ENCODE results near the gene MID1.

Gene MID1

DNA sequence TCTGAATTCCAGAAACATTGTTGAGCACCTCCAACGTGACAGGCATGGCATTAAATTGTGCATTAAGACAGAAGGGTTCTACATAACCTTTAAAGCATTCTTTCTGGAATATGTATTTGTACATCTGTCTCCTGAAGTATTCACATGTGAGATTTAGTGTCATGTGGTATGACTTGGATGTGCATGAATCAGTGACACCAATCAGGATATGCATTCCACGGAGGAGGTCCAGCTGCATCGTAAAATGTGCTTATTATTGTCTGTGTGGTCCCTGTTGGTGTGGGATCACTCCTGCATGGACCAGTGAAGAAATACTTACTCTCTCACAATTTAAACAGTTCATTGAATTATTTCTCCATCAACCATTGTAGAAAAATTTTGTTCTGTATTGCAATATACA, 149.0 kb downstream of the MID1 start:
- Mint-ChIP-seq H3K27ac (no peak overlapping the region), H3K36me3 (no peaks in the 10 kb centered on the region), H3K4me3 (no peak overlapping the region), H3K4me1 (peaks cover 6% of the 10 kb centered on the region), H3K27me3 (peaks cover 2% of the 10 kb centered on the region), H3K9me3 (no peaks in the 10 kb centered on the region)
- DNase-seq (ENCODE audit: low spot score in 2 of 2) (no peak), ATAC-seq (ENCODE audit: low read depth) (no peak)

DNA sequence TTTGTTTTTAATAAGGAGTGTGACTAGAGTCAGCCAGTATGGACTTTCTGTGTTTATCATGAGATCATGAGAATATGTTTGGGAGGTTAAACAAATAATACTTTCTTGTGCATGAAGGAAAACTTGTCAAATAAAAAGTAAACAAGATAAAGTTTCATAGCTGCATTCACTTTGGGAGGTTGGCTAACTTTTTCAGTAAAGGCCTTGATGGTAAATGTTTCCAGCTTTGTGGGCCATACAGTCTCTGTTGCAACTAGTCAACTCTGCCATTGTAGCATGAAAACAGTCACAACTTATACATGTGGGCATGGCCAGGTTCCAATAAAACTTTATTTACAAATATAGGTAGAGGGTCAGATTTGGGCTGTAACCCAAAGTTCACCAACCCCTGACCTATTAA, 150.4 kb downstream of the MID1 start:
- DNase-seq (ENCODE audit: low spot score in 2 of 2): no peak
- Mint-ChIP-seq H3K27ac (no peak overlapping the region), H3K27me3 (peaks cover 2% of the 10 kb centered on the region), H3K9me3 (no peaks in the 10 kb centered on the region), H3K36me3 (no peaks in the 10 kb centered on the region), H3K4me1 (peaks cover 6% of the 10 kb centered on the region), H3K4me3 (no peak overlapping the region)
- no peak for ATAC-seq (ENCODE audit: low read depth)

DNA sequence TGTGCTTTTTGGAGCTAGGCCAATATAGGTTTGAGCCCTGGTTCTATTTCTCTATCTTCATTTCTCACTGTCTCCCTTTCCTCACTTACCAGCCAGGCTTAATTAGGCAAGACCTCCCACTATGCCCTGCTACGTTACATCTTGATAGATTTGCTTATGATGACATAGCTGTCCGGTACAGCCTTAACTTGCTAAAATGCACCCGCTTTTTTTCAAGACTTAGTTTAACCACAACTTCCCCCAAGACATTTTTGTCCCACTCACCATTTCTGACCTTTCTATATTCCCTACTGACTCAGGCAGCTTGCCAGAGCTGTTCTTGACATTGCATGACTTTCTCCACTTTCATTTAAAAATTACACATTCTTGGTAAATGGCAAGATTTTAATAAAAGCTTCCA, 152.6 kb downstream of the MID1 start:
- no peak for DNase-seq (ENCODE audit: low spot score in 2 of 2)
- Mint-ChIP-seq H3K27me3 (peaks cover 2% of the 10 kb centered on the region), H3K36me3 (no peaks in the 10 kb centered on the region), H3K9me3 (no peaks in the 10 kb centered on the region), H3K27ac (peak overlapping the region; percentile 42), H3K4me3 (no peak overlapping the region), H3K4me1 (peaks cover 6% of the 10 kb centered on the region)
- no peak for ATAC-seq (ENCODE audit: low read depth)

DNA sequence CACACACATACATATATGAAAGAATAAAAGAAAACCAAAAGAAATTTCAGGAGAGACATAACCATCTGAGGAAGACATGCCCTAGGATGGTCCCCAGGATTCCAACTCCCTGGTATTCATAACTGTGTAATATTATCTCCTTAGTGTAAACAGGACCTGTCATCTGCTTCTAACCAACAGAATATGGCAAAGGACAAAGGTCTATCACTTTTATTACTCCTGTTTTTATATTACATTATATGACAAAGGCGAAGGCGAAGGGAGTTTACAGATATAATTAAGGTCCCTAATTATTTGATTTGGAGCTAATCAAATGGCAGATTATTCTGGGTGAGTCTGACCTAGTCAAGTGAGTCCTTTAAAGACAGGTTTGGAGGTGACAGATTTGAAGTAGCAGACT, 155.1 kb downstream of the MID1 start:
- no peak overlapping the region for H3K4me3 Mint-ChIP-seq
- no peaks in the 10 kb centered on the region for H3K27me3 Mint-ChIP-seq
- H3K9me3 Mint-ChIP-seq: no peaks in the 10 kb centered on the region
- peaks cover 6% of the 10 kb centered on the region for H3K4me1 Mint-ChIP-seq
- no peak overlapping the region for H3K27ac Mint-ChIP-seq
- DNase-seq (ENCODE audit: low spot score in 2 of 2) (no peak), ATAC-seq (ENCODE audit: low read depth) (no peak)
- no peaks in the 10 kb centered on the region for H3K36me3 Mint-ChIP-seq

DNA sequence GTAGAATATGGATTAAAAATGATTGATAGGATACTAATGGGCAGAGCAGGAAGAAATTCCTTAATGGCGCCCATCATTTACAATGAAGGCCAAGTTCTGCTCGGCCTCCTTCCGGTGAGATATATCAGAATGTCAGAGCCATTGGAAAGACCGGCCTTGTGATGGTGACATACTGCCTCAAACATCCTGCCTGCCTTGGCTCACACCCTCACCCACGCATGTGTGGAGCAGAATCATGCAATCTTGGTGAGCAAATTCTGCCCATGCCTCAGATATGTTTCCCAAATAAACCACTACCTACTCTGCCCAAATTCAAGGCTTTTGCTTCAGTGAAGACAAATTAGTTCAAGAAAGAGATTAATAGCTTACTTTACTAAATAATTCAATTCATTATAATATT, 163.3 kb downstream of the MID1 start:
- Mint-ChIP-seq H3K4me1 (no peaks in the 10 kb centered on the region), H3K27me3 (no peaks in the 10 kb centered on the region), H3K9me3 (peaks cover 2% of the 10 kb centered on the region), H3K27ac (no peak overlapping the region), H3K36me3 (no peaks in the 10 kb centered on the region), H3K4me3 (no peak overlapping the region)
- no peak for DNase-seq (ENCODE audit: low spot score in 2 of 2)
- ATAC-seq (ENCODE audit: low read depth): no peak

DNA sequence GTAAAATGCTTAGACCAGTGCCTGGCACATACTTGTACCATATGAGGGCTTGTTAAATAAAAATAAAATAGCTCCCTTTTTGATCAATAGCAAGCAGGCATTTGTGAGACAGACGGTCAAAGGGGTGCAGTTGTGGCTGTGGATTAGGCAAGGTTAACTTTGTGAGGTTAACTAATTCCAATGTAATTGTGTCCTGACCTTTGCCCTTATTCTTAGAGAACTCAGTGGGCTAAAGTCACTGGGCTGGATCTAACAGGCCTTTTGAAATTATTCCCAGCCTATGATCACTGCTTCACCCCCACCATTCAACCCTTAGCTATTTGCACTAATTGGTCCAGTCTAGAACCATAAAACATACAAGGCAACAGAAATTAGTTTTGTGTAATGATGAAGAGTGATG, 166.4 kb downstream of the MID1 start:
- Mint-ChIP-seq H3K36me3 (no peaks in the 10 kb centered on the region), H3K4me1 (no peaks in the 10 kb centered on the region), H3K27me3 (no peaks in the 10 kb centered on the region), H3K4me3 (no peak overlapping the region), H3K9me3 (peaks cover 2% of the 10 kb centered on the region), H3K27ac (no peak overlapping the region)
- DNase-seq (ENCODE audit: low spot score in 2 of 2) (no peak), ATAC-seq (ENCODE audit: low read depth) (no peak)

- H3K27me3 Mint-ChIP-seq: no peaks in the 10 kb centered on the region
- H3K9me3 Mint-ChIP-seq: peaks cover 2% of the 10 kb centered on the region
- H3K4me3 Mint-ChIP-seq: no peak overlapping the region
- DNase-seq (ENCODE audit: low spot score in 2 of 2) (no peak), ATAC-seq (ENCODE audit: low read depth) (no peak)
- H3K36me3 Mint-ChIP-seq: no peaks in the 10 kb centered on the region
- H3K27ac Mint-ChIP-seq: no peak overlapping the region
- no peaks in the 10 kb centered on the region for H3K4me1 Mint-ChIP-seq
Observed at GRCh38 chrX:10450959-10451355, 169.4 kb downstream of the MID1 start.

GRCh38 chrX:10450229-10450958, 170.0 kb downstream of the MID1 start:
- Mint-ChIP-seq H3K36me3 (no peaks in the 10 kb centered on the region), H3K27ac (no peak overlapping the region), H3K4me1 (no peaks in the 10 kb centered on the region), H3K27me3 (no peaks in the 10 kb centered on the region), H3K9me3 (peaks cover 2% of the 10 kb centered on the region), H3K4me3 (no peak overlapping the region)
- DNase-seq (ENCODE audit: low spot score in 2 of 2): no peak
- ATAC-seq (ENCODE audit: low read depth): no peak

GRCh38 chrX:10447564-10448214, 172.7 kb downstream of the MID1 start:
- DNase-seq (ENCODE audit: low spot score in 2 of 2) (no peak), ATAC-seq (ENCODE audit: low read depth) (no peak)
- Mint-ChIP-seq H3K27me3 (peaks cover 2% of the 10 kb centered on the region), H3K4me3 (no peak overlapping the region), H3K27ac (no peak overlapping the region), H3K4me1 (no peaks in the 10 kb centered on the region), H3K9me3 (no peaks in the 10 kb centered on the region), H3K36me3 (no peaks in the 10 kb centered on the region)

DNA sequence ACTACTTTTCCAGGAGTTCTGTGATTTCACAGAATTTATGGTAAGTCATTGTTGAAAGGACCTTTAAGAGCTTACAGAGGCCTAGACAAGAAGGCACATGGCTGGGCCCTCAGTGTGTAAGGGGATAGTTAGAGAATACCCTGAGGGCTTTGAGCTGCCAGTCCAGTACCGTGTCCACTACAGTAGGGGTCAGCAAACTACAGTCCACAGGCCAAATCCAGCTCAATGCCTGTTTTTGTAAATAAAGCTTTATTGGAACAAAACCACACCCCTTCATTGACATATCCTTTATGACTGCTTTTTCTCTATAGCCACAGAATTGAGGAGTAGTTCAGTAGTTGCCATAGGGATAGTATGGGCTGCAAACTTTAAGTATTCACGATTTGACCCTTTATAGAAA, 176.2 kb downstream of the MID1 start:
- H3K4me3 Mint-ChIP-seq: no peak overlapping the region

GRCh38 chrX:10441464-10441863, 178.9 kb downstream of the MID1 start:
- Mint-ChIP-seq H3K36me3 (no peaks in the 10 kb centered on the region), H3K27ac (no peak overlapping the region), H3K9me3 (no peaks in the 10 kb centered on the region)

More for the DNA sequence above, 176.2 kb downstream of the MID1 start:
- DNase-seq (ENCODE audit: low spot score in 2 of 2): no peak
- ATAC-seq (ENCODE audit: low read depth): no peak
- Mint-ChIP-seq H3K36me3 (no peaks in the 10 kb centered on the region), H3K9me3 (no peaks in the 10 kb centered on the region), H3K4me1 (no peaks in the 10 kb centered on the region), H3K27me3 (peaks cover 8% of the 10 kb centered on the region), H3K27ac (no peak overlapping the region)

DNA sequence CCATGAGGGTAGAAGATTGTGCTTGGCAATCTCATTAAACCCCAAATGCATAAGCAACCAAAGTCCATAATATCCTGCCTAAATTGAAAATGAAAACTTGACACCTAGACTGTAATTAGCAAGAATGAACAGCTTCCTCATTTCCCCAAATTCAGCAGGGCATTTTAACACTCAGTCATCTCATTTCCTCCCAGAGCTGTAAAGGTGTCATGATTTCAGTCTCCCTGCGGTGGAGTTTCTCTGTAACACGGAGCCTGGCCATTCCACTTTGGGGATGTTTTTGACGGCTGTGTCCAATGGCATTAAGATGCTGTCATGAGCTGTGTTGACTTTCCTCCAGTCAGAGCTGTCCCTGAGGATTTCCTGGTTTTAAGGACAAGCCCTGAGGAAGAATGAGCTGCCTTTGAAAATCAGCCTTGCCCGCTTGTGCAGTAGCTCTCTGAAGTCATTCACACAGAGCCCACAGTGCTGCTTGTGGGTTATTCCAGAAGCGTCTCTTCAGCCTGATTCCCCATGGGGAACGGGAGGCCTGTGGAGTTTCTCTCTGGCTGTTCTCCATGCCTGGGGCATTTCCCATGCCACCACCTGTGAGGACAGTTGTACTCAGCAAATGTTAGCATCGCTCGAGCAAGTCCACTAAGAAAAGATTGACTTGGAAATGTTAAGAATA, 187.0 kb downstream of the MID1 start:
- no peak overlapping the region for H3K27ac Mint-ChIP-seq
- H3K36me3 Mint-ChIP-seq: no peaks in the 10 kb centered on the region
- DNase-seq (ENCODE audit: low spot score in 2 of 2) (no peak), ATAC-seq (ENCODE audit: low read depth) (no peak)
- no peak overlapping the region for H3K4me3 Mint-ChIP-seq
- no peaks in the 10 kb centered on the region for H3K4me1 Mint-ChIP-seq
- peaks cover 2% of the 10 kb centered on the region for H3K27me3 Mint-ChIP-seq
- H3K9me3 Mint-ChIP-seq: no peaks in the 10 kb centered on the region

More at GRCh38 chrX:10441464-10441863, 178.9 kb downstream of the MID1 start:
- ATAC-seq (ENCODE audit: low read depth) (no peak), DNase-seq (ENCODE audit: low spot score in 2 of 2) (no peak)
- Mint-ChIP-seq H3K4me3 (no peak overlapping the region), H3K27me3 (peaks cover 8% of the 10 kb centered on the region), H3K4me1 (no peaks in the 10 kb centered on the region)

DNA sequence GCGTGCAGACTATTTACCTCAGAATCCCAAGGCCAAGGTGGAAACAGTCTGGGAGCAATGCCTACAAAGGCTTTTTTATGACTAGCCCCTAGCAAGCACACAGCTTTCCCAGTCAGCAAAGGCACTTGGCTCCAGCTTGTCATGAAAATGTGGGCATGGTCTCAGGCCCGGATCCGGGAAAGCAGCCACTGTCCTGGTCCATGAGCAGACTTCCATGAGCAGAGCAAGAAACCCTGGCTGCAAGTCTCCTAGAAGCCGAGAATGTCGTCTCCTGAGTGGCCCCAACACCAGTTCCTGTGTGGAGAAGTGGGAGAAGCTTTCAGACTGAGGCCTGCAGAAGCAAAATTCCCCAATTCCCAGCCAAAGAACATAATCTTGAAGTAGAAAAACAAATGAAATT, 190.5 kb downstream of the MID1 start:
- DNase-seq (ENCODE audit: low spot score in 2 of 2) (no peak), ATAC-seq (ENCODE audit: low read depth) (no peak)
- Mint-ChIP-seq H3K4me1 (no peaks in the 10 kb centered on the region), H3K4me3 (no peak overlapping the region), H3K27me3 (peaks cover 2% of the 10 kb centered on the region), H3K9me3 (no peaks in the 10 kb centered on the region), H3K36me3 (no peaks in the 10 kb centered on the region), H3K27ac (no peak overlapping the region)

DNA sequence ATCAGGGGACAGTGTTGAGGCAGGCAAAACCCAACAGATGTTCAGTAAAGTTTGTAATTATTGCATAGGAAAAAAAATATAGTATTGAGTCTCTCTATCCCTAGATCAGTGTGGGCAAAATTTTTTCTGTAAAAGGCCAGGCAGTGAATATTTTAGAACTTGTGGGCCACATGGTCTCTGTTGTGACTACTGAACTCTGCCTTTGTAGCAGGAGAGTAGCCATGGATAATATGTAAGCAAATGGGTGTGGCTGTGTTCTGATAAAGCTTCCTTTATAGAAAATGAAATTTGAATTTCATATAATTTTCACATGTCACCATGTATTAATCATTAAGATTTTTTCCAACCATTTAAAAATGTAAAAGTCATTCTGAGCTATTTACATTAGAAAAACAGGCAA, 193.1 kb downstream of the MID1 start:
- Mint-ChIP-seq H3K36me3 (no peaks in the 10 kb centered on the region), H3K4me3 (no peak overlapping the region), H3K4me1 (no peaks in the 10 kb centered on the region), H3K27me3 (no peaks in the 10 kb centered on the region), H3K9me3 (no peaks in the 10 kb centered on the region), H3K27ac (no peak overlapping the region)
- ATAC-seq (ENCODE audit: low read depth) (no peak), DNase-seq (ENCODE audit: low spot score in 2 of 2) (no peak)

All from memory B cell (primary cell).